ENCODE data around the gene TMEM163.

DNA sequence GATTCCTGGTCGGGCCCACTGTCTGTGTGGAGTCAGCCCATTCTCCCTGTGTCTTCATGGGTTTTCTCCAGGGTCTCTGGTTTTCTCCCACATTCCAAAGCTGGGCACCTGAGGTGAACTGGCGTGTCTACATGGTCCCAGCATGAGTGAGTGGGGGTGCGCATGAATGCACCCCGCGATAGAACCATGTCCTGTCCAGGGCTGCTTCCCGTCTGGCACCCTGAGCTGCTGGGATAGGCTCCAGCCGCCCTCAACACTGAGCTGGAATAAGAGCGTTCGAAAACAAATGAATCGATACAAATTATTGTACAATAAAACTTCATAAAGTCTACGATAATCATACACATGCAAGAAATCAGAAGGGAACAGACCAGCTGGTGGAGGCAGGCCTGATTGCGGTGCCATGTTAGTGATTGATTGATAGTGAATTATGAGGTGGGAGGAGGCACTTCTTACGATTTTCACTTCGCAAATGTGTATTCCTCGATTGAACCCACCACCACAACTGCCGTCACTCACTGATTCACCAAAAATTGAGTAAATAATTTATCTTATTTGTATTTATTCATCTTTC, 278.4 kb downstream of the TMEM163 start:
- no peak for TF ChIP-seq GATA3 (IDR thresholded peaks at IDR 0.05; ENCODE audit: low read depth, low read length)
- TF ChIP-seq GATA2 (IDR thresholded peaks at IDR 0.05; ENCODE audit: low read depth, low read length) = no peak
